D721Med (cell line): ENCODE data around the gene DIP2A.
A peak's percentile ranks its signal among the peaks of the same experiment; 100 is the strongest.

Source experiments
- DNase-seq: peaks from one replicate; pipeline ENCODE4 v3.0.0; 2011; ENCODE audit warnings: low spot score; ENCODE audit not compliant: insufficient read length
- FAIRE-seq: peaks from 2 replicates; lab custom pipeline; 2011; peaks lifted over from hg19 to GRCh38; lab: Jason Lieb, UNC
- TF ChIP-seq, protein P1 (sequence below): IDR thresholded peaks from 2 replicates; pipeline ENCODE4 v1.5.1; 2012; ENCODE audit warnings: mild to moderate bottlenecking, control low read depth; ENCODE audit not compliant: insufficient read depth; ENCODE audit errors: missing control alignments

The DIP2A gene, protein sequence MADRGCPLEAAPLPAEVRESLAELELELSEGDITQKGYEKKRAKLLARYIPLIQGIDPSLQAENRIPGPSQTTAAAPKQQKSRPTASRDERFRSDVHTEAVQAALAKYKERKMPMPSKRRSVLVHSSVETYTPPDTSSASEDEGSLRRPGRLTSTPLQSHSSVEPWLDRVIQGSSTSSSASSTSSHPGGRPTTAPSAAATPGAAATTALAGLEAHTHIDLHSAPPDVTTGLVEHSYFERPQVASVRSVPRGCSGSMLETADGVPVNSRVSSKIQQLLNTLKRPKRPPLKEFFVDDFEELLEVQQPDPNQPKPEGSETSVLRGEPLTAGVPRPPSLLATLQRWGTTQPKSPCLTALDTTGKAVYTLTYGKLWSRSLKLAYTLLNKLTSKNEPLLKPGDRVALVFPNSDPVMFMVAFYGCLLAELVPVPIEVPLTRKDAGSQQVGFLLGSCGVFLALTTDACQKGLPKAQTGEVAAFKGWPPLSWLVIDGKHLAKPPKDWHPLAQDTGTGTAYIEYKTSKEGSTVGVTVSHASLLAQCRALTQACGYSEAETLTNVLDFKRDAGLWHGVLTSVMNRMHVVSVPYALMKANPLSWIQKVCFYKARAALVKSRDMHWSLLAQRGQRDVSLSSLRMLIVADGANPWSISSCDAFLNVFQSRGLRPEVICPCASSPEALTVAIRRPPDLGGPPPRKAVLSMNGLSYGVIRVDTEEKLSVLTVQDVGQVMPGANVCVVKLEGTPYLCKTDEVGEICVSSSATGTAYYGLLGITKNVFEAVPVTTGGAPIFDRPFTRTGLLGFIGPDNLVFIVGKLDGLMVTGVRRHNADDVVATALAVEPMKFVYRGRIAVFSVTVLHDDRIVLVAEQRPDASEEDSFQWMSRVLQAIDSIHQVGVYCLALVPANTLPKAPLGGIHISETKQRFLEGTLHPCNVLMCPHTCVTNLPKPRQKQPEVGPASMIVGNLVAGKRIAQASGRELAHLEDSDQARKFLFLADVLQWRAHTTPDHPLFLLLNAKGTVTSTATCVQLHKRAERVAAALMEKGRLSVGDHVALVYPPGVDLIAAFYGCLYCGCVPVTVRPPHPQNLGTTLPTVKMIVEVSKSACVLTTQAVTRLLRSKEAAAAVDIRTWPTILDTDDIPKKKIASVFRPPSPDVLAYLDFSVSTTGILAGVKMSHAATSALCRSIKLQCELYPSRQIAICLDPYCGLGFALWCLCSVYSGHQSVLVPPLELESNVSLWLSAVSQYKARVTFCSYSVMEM (N-terminal part only)

DNA sequence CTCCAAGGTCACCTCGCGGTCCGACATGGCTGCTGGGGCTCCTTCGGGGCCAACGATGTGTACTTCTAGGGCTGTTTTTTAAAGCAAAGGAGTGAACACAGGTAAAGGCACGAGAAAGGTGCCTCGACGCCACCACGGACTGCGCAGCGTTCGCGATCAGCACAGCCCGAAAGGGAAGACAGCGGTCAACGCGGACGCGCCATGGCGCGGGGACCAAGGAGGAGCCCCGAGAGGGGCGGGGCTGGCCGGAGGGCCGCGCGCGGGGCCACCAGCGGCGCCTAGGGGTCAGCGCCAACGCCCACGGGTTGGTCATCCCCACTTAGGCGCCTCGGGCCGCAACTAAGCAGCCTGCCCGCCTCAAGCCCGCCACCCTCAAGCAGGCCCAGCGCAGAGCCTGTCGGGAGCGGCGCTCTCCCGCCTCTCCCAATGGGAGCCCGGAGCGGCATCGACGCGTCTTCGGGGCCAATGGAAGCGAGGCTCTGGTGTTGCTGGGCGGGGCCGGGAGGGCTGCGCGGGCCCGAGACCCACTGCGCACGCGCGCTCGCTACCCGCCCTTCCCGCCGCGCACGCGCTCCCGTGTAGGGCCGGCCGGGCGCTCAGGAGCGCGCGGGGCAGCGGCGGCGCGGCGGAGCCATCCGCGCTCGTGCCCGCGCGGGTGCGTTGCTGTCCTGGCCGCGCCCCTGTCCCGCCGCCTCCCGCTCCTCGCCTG is at the start of gene DIP2A:
Gene DIP2A, plus strand, starts transcription at position 577 of the 709 bp plus-strand sequence. CDS start 241 bp downstream, outside the sequence.
- TF ChIP-seq, protein P1, sequence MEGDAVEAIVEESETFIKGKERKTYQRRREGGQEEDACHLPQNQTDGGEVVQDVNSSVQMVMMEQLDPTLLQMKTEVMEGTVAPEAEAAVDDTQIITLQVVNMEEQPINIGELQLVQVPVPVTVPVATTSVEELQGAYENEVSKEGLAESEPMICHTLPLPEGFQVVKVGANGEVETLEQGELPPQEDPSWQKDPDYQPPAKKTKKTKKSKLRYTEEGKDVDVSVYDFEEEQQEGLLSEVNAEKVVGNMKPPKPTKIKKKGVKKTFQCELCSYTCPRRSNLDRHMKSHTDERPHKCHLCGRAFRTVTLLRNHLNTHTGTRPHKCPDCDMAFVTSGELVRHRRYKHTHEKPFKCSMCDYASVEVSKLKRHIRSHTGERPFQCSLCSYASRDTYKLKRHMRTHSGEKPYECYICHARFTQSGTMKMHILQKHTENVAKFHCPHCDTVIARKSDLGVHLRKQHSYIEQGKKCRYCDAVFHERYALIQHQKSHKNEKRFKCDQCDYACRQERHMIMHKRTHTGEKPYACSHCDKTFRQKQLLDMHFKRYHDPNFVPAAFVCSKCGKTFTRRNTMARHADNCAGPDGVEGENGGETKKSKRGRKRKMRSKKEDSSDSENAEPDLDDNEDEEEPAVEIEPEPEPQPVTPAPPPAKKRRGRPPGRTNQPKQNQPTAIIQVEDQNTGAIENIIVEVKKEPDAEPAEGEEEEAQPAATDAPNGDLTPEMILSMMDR = no peak
- DNase-seq (peak; percentile 99), FAIRE-seq (no peak)

DNA sequence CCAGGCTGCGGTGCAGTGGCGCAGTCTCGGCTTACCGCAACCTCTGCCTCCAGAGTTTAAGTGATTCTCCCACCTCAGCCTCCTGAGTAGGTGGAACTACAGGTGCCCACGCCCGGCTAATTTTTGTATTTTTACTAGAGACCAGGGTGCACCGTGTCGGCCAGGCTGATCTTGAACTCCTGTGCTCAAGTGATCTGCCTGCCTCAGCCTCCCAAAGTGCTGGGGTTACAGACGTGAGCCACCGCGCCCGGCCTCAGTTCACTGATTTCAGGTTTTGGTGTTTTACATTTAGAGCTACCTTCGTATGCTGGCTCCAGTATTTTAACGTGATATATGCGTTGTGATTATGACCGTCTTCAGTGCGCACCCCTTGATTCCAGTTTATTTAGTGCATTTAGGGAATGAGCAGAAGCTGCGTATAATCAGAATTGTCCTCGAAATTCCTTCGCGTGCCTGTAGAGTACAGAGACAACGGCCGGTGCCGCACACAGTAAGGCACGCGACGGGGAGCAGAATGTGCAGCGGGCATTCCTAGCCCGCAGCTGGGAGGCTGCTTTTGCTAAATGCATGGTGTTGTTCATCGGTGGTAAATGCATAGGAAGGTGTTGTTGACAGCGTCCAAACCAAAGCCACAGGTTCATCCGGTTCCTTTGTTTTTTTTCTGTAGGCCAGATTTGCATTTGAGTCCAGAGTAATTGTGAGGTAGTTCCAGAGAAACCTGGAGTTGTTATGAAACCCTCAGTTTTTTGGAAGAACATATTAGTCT is 48.9 kb upstream of the DIP2A start:
- no peak for DNase-seq
- no peak for FAIRE-seq
- TF ChIP-seq, protein P1 = no peak

DNA sequence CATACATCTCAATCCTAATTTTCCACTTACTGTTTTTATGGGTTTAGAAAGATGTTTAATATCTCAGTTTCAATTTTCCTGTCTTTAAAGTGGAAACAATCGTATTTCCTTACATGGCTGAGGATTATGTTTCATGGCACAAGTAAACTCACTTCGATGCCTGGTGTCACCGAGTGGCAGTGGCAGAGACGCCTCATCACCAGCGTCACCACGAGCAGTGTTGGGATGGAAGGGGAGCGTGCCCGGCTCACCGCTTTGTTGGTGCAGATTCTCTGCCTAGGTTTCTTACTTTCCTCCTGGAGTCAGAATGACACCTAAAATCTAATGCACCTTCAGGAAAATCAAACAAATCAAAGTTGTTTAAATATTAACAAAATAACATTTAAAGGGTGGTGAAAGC is 48.2 kb upstream of the DIP2A start:
- TF ChIP-seq, protein P1 = no peak
- no peak for DNase-seq
- FAIRE-seq = no peak

DNA sequence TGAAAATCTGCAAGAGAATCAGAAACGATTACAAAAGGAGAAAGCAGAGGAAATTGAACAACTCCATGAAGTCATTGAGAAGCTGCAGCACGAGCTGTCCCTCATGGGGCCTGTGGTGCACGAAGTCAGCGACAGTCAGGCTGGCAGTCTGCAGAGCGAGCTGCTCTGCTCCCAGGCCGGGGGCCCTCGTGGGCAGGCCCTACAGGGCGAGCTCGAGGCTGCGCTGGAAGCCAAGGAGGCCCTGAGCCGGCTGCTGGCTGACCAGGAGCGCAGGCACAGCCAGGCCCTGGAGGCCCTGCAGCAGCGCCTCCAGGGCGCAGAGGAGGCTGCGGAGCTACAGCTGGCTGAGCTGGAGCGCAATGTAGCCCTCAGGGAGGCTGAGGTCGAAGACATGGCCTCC is 47.5 kb upstream of the DIP2A start:
- no peak for FAIRE-seq
- TF ChIP-seq, protein P1 = no peak

DNA sequence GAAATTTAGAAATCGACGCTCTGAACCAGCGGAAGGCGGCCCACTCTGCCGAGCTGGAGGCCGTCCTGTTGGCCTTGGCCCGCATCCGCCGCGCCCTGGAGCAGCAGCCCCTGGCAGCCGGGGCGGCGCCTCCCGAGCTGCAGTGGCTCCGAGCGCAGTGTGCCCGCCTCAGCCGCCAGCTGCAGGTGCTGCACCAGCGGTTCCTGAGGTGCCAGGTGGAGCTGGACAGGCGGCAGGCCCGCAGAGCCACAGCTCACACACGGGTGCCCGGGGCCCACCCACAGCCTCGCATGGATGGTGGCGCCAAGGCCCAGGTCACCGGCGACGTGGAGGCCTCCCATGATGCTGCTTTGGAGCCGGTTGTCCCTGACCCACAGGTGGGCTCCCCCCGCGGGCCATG is 47.0 kb upstream of the DIP2A start:
- DNase-seq (no peak), FAIRE-seq (no peak)
- TF ChIP-seq, protein P1 = no peak

More for the DNA sequence above, 47.5 kb upstream of the DIP2A start:
- no peak for DNase-seq
